Memory B cell (primary cell): ENCODE results near the gene ABITRAM.
"Not testable (repeated sequence)": the region's sequence is repeated elsewhere in the genome, so short reads cannot be mapped to it uniquely, and the experiment has no call there.

Experiments used
- ATAC-seq: fragments of 150-1000 bp; cut with Tn5 transposase; 2 replicates; pipeline ENCODE4 v1.10.0; 2021; ENCODE audit warnings: low read depth, mild to moderate bottlenecking, moderate library complexity
- DNase-seq, 2 donors: peaks; one replicate each; pipeline ENCODE4 v3.0.0; 2022; ENCODE audit warnings: low spot score in 2 of 2
- H3K27ac Mint-ChIP-seq: one replicate; pipeline ENCODE4 v1.8.0; 2022; ENCODE audit warnings: mild to moderate bottlenecking, moderate library complexity, mixed read lengths
- H3K27me3 Mint-ChIP-seq: one replicate; pipeline ENCODE4 v1.8.0; 2022; ENCODE audit warnings: mixed read lengths
- H3K36me3 Mint-ChIP-seq: one replicate; pipeline ENCODE4 v1.8.0; 2022; ENCODE audit warnings: mild to moderate bottlenecking, mixed read lengths
- H3K4me1 Mint-ChIP-seq: one replicate; pipeline ENCODE4 v1.8.0; 2022; ENCODE audit warnings: mixed read lengths
- H3K4me3 Mint-ChIP-seq: one replicate; pipeline ENCODE4 v1.8.0; 2022; ENCODE audit warnings: mild to moderate bottlenecking, moderate library complexity, mixed read lengths
- H3K9me3 Mint-ChIP-seq: one replicate; pipeline ENCODE4 v1.8.0; 2022; ENCODE audit warnings: mixed read lengths

The ABITRAM gene

GRCh38 chr9:108934323-108934893, at the start of gene ABITRAM:
ABITRAM (plus strand) TSS chr9:108934400; CDS start chr9:108934487, 87 bp downstream.
- Mint-ChIP-seq H3K27ac (peak within 1 kb of the TSS; percentile 92), H3K27me3 (no peaks in the 10 kb centered on the region), H3K9me3 (no peaks in the 10 kb centered on the region), H3K4me1 (peaks cover 13% of the 10 kb centered on the region), H3K36me3 (peaks cover 6% of the 10 kb centered on the region), H3K4me3 (peak within 1 kb of the TSS; percentile 92)
- ATAC-seq (peak; percentile 85), DNase-seq (peak; percentile 69)

GRCh38 chr9:108884701-108885100, 49.5 kb upstream of the ABITRAM start:
- ATAC-seq (no peak), DNase-seq (no peak)
- no peaks in the 10 kb centered on the region for H3K27me3 Mint-ChIP-seq
- no peak overlapping the region for H3K4me3 Mint-ChIP-seq
- no peaks in the 10 kb centered on the region for H3K4me1 Mint-ChIP-seq
- H3K9me3 Mint-ChIP-seq: no peaks in the 10 kb centered on the region
- H3K27ac Mint-ChIP-seq: no peak overlapping the region
- H3K36me3 Mint-ChIP-seq: peaks cover 35% of the 10 kb centered on the region

- Mint-ChIP-seq H3K27ac (no peak overlapping the region), H3K4me1 (no peaks in the 10 kb centered on the region), H3K27me3 (no peaks in the 10 kb centered on the region), H3K36me3 (peaks cover 36% of the 10 kb centered on the region), H3K9me3 (no peaks in the 10 kb centered on the region), H3K4me3 (no peak overlapping the region)
- DNase-seq (no peak), ATAC-seq (no peak)
These were observed 48.4 kb upstream of the ABITRAM start for GRCh38 chr9:108885643-108886348.

GRCh38 chr9:108886594-108887271, 47.5 kb upstream of the ABITRAM start:
- H3K4me3 Mint-ChIP-seq, ATAC-seq, H3K4me1 Mint-ChIP-seq, H3K27me3 Mint-ChIP-seq, H3K9me3 Mint-ChIP-seq, DNase-seq, H3K27ac Mint-ChIP-seq: not testable (repeated sequence)
- peaks cover 39% of the 10 kb centered on the region for H3K36me3 Mint-ChIP-seq

GRCh38 chr9:108889649-108890067, 44.5 kb upstream of the ABITRAM start:
- ATAC-seq: no peak
- Mint-ChIP-seq H3K36me3 (peaks cover 42% of the 10 kb centered on the region), H3K9me3 (no peaks in the 10 kb centered on the region), H3K27me3 (no peaks in the 10 kb centered on the region), H3K4me1 (no peaks in the 10 kb centered on the region), H3K27ac (no peak overlapping the region), H3K4me3 (no peak overlapping the region)
- DNase-seq: no peak

GRCh38 chr9:108894225-108894997, 39.8 kb upstream of the ABITRAM start:
- H3K27ac Mint-ChIP-seq: no peak overlapping the region
- H3K4me1 Mint-ChIP-seq: no peaks in the 10 kb centered on the region
- H3K4me3 Mint-ChIP-seq: no peak overlapping the region
- H3K36me3 Mint-ChIP-seq: peaks cover 53% of the 10 kb centered on the region
- no peak for DNase-seq
- no peak for ATAC-seq
- no peaks in the 10 kb centered on the region for H3K27me3 Mint-ChIP-seq
- H3K9me3 Mint-ChIP-seq: no peaks in the 10 kb centered on the region

GRCh38 chr9:108897324-108898096, 36.7 kb upstream of the ABITRAM start:
- H3K36me3 Mint-ChIP-seq: peaks cover 47% of the 10 kb centered on the region
- H3K27me3 Mint-ChIP-seq: no peaks in the 10 kb centered on the region
- no peak overlapping the region for H3K4me3 Mint-ChIP-seq
- no peaks in the 10 kb centered on the region for H3K4me1 Mint-ChIP-seq
- H3K27ac Mint-ChIP-seq: no peak overlapping the region
- DNase-seq (no peak), ATAC-seq (no peak)
- H3K9me3 Mint-ChIP-seq: no peaks in the 10 kb centered on the region

GRCh38 chr9:108899023-108899695, 35.0 kb upstream of the ABITRAM start:
- not testable (repeated sequence) for H3K4me3 Mint-ChIP-seq, ATAC-seq, DNase-seq, H3K9me3 Mint-ChIP-seq, H3K27me3 Mint-ChIP-seq, H3K4me1 Mint-ChIP-seq, H3K27ac Mint-ChIP-seq
- H3K36me3 Mint-ChIP-seq: peaks cover 52% of the 10 kb centered on the region

- no peaks in the 10 kb centered on the region for H3K4me1 Mint-ChIP-seq
- no peaks in the 10 kb centered on the region for H3K27me3 Mint-ChIP-seq
- no peaks in the 10 kb centered on the region for H3K9me3 Mint-ChIP-seq
- H3K4me3 Mint-ChIP-seq: no peak overlapping the region
- no peak for ATAC-seq
- peaks cover 50% of the 10 kb centered on the region for H3K36me3 Mint-ChIP-seq
- no peak for DNase-seq
- H3K27ac Mint-ChIP-seq: no peak overlapping the region
These were observed 34.0 kb upstream of the ABITRAM start for GRCh38 chr9:108900176-108900575.

GRCh38 chr9:108903420-108904103, 30.6 kb upstream of the ABITRAM start:
- peaks cover 48% of the 10 kb centered on the region for H3K36me3 Mint-ChIP-seq
- DNase-seq (no peak), ATAC-seq (no peak)
- H3K9me3 Mint-ChIP-seq: no peaks in the 10 kb centered on the region
- no peak overlapping the region for H3K4me3 Mint-ChIP-seq
- no peaks in the 10 kb centered on the region for H3K27me3 Mint-ChIP-seq
- H3K27ac Mint-ChIP-seq: no peak overlapping the region
- no peaks in the 10 kb centered on the region for H3K4me1 Mint-ChIP-seq

GRCh38 chr9:108904161-108904560, 30.0 kb upstream of the ABITRAM start:
- no peaks in the 10 kb centered on the region for H3K9me3 Mint-ChIP-seq
- no peaks in the 10 kb centered on the region for H3K4me1 Mint-ChIP-seq
- H3K36me3 Mint-ChIP-seq: peaks cover 52% of the 10 kb centered on the region
- ATAC-seq: no peak
- no peaks in the 10 kb centered on the region for H3K27me3 Mint-ChIP-seq
- no peak for DNase-seq
- no peak overlapping the region for H3K27ac Mint-ChIP-seq
- H3K4me3 Mint-ChIP-seq: no peak overlapping the region

- ATAC-seq (no peak), DNase-seq (no peak)
- Mint-ChIP-seq H3K4me1 (no peaks in the 10 kb centered on the region), H3K9me3 (no peaks in the 10 kb centered on the region), H3K4me3 (no peak overlapping the region), H3K27me3 (no peaks in the 10 kb centered on the region), H3K36me3 (peaks cover 57% of the 10 kb centered on the region), H3K27ac (no peak overlapping the region)
These were observed 28.7 kb upstream of the ABITRAM start for GRCh38 chr9:108905494-108905893.
